Measurements from ENCODE around the gene SLC38A6.
"Not testable (repeated sequence)": the region's sequence is repeated elsewhere in the genome, so short reads cannot be mapped to it uniquely, and the experiment has no call there.

The SLC38A6 gene

DNA sequence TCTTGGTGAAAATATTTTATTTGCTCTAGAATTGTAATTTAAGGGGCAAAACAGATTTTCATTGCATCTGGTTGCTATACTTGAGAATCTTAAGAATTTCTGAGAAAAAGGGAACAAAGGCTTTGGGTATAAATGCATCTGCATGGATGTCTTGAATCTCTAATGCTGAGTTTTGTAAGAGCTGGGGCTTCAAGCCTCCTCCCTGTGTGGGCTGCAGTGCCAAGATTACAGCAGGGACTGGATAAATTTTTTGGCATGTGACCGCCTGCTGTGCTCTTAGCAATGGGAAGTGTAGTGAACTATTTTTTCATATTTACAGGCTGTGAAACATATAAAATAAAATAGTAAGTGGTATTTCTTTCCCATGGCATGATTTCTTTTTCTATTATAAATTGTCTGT is 70.0 kb downstream of the SLC38A6 start:
- DNase-seq, result no peak

DNA sequence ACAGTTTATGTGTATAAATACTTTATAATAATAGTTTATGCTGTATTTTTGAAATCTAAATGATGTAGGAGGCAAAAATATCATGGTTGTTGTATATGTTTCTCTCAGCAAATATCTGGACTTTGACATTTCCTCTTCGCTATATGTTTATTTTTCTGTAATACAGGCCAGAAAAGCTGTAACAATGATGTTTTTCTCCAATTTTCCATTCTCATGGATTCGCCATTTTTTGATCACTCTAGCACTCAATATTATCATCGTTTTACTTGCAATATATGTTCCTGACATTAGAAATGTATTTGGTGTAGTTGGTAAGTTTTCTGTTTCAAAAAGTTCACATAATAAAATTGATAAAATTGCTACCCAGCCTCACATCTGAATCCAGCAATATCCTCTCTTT is 70.6 kb downstream of the SLC38A6 start:
- no peak for DNase-seq

DNA sequence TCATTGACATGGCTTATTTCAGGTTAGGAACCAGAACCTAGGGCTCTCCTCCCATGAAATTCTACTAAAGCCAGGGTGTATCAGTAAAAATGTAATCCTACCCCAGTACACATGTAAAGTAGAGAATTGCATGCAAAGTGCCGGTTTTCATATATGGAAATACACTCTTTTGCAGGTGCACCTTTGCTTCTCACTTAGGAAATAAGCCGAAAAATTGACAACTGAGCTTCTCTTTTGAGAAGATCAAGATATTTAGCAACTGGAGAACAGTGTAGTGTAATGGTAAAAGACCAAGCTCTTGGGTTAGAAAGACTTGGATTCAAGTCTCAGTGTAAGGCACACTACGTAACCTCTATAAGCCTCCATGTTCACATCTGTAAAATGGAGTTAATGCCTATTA is 82.4 kb downstream of the SLC38A6 start:
- DNase-seq, result no peak

DNA sequence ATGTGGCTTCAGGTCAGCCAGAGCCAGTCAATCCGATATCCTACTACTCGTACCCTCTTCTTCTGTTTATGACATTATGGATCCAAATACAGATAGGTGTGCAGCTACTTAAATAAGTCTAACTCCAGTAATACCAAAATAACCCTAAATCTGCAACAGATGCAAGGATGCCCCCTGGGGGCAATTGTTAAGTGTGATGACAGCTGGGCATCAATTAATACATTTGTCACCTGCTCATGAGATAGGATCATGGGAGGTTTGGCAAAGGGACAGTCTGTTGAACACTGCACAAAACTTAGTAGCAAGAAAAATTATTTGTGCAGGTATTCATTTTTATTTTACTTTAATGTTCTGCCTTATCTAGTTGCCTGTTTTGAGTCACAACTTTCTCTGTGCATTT is 83.2 kb downstream of the SLC38A6 start:
- DNase-seq, result no peak

DNA sequence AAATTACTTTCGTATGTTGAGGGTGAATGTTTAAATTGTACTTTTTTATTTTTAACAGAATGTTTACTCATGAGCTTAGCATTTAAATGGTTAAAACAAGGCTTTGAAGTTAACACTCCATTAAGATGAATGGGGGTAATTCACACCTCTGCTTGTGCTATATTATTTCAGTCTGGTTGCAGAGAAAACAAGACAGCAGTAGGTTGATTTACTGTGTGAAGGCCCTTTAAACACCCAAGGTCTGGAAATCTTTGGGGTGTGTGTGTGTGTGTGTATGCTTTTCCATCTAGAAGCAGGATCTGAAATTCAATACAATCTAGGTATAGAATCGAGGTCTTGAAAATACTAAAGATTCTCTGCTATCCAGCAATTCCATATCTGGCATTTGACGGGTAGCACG is 83.8 kb downstream of the SLC38A6 start:
- no peak for DNase-seq

DNA sequence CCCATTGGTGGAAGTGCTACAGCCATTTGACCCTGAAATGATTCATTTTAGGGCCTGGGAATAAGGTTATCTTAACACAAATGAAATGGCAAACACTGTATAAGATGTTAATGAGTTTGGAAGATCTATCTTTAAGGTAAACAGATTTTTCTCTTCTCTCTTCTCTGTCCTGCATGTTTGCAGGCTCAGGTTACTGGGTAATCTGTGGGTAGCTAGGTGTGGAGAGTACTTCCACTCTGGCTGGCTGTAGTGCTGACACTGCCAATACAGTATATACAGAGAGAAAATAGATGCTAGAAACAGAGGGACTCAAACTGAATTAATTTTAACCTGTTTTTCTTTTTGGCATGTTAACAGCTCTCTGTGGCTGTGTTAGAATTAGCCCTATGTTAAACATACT is 84.6 kb downstream of the SLC38A6 start:
- DNase-seq, result no peak

DNA sequence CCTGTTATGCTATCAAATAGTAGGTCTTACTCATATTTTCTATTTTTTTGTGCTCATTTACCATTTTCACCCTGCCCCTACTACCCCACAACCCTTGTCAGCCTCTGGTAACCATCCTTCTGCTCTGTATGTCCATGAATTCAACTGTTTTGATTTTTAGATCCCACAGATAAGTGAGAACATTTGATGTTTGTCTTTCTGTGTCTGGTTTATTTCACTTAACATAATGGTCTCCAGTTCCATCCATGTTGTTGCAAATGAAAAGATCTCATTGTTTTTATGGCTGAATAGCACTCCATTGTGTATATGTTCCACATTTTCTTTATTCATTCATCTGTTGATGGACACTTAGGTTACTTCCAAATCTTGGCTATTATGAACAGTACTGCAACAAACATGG is 91.4 kb downstream of the SLC38A6 start:
- not testable (repeated sequence) for DNase-seq

DNA sequence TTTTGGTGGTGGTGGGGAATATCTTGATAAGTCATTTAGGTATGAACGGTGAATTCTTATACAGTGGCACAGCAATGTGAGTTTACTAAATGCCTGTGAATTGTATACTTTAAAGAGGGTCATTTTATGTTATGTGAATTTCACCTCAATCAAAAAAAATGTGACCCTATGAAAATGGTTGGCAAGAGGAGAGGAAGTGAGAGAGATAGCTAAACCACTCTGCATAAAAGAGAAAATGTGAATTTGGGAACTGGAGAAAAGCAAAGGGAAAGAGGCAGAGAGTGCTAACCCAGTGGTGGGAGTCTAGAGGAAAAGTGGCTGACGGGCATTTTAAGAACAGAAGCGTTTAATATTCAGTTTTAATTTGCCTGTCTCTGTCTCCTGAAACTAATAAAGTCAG is 93.8 kb downstream of the SLC38A6 start:
- DNase-seq, result no peak

DNA sequence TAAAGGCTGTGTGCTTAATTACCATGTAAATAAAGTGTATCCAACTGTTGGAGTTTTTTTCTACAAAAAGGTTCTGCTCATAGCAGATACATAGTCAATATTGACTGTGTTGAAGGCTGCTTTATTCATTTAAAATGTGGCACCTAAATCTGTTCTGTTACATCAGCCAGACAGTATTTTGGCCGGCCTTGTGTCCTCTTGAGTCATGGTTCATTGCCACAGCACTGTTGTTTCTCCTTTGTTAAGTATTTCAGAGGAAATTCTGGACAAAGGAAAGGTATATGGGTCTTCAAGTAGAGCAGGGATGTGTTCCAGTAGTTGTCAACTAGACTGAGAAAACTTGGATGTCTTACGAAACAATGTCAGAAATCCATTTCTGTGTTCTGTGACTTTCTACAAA is 95.5 kb downstream of the SLC38A6 start:
- DNase-seq, result no peak

DNA sequence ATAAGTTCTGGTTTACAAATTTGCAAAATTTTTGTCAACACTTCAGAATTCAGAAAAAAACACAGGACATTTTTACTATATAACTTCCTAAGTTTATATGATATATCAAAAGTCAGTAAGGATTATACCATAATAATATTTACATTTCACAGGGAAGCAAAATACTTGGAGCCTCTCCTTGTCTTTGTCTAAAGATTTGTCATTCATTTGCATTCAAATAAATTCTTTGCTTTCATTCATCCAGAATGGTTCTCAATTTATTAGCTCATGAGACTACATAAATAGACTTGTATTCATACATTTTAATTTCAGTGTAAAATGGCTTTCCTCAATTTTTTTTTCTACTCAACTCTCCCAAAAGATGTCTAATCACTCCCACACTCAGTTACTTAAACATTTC is 96.4 kb downstream of the SLC38A6 start:
- no peak for DNase-seq

DNA sequence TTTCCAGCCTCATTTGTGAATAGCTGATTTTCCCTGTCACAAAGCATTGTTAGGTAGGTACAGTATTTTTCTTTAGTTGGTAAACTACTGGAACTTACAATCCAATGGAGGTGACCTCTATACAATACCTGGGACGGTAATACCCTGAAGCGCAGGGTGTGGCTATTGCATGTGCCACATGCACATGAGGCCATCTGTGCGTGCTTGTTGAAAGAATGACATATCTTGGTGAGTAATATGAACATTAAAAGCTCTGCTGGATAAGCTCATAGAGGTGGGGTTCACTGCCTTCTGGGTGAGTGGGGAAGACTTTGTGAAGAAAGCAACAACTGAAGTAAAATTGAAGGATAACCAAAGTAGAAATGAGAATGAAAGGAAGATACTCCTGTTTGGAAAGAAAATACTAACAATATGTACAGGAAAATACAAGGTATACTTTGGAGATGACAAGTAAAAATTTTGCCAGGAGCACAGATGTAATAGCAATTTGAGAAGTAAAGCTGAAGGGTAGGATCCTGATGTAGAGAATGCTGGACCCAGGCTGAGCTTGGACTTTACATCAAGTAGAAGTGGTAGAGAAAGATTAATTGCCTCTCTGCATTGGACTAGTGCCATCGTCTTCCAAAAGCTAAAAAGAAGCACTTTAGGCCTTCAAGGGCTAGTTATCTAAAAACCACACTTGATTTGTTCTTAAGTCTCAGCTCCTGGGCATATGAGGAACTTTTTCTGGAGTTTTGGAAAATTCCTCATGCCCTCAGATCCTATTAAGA is 97.1 kb downstream of the SLC38A6 start:
- no peak for DNase-seq

DNA sequence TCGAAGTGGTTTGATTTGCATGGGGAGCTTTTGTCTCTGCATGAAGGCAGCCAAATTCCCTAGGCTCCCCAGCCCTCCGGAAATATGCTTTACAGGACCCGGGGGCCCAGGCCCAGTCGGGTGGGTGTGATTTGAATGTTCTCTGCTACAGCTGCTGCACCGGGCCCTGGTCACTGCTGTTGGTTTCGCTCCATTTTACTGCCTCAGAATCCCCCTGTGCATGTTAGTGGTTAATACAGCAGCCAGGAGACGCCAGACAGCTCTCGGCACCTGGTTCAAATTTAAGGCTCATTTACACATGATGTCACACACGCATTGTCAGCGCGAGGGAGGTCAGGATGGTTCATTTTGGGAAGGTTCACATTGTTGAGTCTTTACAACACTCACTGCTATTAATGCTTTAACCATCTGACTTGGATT is 99.6 kb downstream of the SLC38A6 start:
- no peak for DNase-seq

DNA sequence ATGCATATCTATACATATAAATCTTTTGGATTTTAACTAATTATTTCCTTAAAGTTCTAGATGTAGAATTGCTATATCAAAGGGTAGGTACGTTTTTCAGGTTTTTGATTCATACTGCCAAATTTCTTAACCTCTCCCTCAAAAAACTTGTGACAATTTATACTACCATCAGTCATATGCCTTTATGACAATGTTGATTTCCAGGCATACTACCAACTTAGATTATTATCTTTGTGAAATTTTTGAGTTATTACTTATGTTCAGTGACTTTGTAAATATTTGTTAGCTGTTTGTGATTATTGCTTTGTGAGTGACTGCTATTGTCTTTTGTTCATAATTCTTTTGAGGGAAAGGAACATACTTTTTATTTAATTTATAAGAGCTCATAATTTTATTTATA is 107.0 kb downstream of the SLC38A6 start:
- no peak for DNase-seq

DNA sequence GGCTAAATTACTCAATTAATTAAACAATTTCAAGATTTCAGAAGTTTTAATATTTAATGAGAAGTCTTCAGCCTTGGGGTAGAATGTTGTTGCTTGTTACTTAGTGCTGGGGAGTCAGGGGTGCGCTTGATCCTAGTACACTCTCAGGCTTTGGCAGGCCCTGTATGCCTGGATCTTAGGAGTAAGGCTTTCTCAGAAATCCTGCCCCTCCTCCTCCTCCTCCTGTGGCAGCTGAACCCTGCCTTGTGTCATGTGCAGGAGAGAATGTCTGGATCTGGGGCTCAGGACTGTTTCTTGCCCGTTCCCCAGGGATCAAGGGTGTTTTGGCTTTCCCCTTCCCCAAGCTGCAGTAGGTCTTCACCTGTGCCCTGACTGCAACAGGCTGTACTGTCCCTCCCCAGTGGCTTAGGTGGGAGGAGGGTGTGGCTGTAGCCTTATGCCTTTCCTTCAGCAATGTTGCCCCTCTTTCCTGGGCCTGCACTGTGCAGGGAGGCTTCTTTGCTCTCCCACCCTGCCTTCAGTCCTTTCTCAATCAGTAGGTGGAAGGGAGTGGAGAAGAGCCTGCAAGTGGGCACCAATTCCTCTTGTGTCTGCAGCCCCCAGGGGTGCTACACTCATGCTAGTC is 108.2 kb downstream of the SLC38A6 start:
- DNase-seq, result no peak

DNA sequence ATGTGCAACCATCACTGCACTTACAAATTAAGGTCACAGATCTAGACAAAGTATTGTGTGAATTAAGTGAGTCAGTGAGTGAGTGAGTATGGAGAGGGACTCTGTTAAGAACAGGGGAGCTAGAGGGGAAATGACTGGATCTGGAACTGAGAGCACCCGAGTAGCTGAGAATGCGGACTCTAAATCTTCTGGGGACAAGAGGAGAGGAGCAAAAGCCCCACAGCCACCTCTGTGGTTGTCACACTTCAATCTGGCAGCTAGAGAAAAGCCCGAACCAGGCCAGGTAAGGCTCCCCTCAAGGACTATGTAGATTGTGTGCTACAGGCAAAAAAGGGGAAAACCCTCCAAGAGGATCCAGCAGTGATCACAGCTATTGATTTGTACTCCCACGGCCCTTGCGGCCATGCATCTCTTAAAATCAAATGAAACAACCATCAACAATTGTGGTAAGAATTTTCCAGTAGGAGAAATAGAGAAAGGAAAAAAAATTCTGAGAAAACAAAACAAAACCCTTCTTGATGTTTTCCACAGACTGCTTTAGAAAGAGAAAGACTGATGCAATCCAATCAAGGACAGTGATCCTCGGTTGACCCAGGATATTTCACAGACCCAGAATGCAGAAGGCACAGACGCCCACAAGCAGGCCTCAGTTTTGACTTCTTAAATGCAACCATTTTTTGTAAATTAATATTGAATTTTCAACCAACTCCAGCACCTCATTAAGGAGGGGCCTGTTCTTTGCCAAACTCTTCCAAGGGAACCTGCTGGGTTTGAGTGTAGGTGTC is 109.6 kb downstream of the SLC38A6 start:
- no peak for DNase-seq

DNA sequence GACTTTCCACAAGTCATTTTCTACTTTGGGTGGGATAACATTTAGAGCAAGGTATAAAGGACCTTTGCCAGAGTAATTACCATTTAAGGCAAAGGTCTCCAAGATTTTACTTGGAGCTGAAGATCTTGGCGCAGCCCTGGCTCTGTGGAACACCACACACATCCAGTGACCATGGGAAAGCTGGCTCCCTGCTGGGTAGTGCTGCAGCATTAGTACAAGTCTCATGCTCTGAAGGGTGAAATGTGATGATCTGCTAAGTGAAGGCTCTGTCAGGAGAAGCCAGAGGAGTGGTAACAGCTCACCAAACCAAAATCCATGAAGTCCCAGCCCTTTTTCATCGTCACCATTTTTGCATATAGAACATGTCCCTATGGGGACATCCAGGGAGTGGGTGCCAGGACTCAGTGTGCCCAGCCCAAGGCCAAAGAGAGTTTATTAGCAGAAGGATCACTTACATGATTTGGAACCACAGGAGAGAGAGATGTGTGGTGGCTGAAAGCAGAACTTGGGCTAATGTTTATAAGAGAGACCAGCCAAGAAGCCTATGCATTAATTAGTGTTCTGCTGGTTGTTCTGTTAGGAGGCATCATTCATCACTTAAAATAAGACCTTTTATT is 110.7 kb downstream of the SLC38A6 start:
- DNase-seq, result no peak

DNA sequence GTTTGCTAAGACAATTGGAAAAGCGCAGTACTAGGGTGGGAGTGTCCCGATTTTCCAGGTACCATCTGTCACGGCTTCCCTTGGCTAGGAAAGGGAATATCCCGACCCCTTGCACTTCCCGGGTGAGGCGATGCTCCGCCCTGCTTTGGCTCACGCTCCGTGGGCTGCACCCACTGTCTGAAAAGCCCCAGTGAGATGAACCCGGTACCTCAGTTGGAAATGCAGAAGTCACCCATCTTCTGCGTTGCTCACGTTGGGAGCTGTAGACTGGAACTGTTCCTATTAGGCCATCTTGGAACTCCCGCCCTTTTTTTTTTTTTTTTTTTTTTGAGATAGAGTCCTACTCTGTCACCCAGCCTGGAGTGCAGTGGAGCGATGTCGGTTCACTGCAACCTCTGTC is 117.1 kb downstream of the SLC38A6 start:
- DNase-seq, result not testable (repeated sequence)

DNA sequence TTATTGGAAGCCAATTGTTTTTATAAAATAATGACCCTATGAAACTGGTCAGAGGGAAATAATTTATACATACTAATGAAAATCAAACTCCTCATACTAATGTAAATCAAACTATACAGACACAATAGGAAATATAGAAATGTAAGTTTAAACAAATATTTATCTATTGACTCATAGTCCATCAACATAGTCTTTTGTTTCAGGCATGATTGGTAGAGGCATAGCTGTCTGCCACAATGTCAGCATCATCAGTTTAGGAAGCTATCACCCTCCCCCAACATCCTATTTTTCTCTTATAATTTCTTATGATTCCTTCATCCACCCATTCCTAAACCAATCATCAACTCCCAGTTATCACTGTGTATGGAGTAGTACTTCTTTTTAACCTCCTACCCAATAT is 117.7 kb downstream of the SLC38A6 start:
- DNase-seq, result no peak

DNA sequence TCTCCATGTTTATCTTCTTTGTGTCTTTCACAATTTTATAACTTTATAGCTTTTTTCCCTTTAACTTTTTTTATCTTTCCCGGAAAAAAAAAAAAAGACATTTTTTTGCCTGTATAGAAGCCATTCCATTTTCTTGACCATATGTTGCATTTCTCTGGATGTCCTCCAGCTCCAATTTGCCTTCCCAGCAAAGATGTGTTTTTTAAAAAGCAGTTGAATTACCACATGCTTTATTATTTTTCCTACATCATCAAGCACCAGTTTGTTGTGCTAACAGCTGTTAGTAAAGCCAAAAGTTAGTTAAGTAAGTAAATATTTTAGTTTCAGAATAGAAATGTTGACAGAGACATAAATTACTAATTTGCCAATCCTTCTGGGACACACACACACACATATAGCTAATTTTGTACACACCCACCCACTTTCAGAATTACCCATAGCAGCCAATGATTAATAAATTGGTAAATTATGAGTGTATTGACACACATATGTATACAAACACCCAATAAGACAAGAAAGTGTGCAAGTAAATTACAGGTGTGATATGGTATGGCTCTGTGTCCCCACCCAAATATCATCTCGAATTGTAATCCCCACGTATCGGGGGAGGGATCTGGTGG is 118.3 kb downstream of the SLC38A6 start:
- DNase-seq, result no peak

DNA sequence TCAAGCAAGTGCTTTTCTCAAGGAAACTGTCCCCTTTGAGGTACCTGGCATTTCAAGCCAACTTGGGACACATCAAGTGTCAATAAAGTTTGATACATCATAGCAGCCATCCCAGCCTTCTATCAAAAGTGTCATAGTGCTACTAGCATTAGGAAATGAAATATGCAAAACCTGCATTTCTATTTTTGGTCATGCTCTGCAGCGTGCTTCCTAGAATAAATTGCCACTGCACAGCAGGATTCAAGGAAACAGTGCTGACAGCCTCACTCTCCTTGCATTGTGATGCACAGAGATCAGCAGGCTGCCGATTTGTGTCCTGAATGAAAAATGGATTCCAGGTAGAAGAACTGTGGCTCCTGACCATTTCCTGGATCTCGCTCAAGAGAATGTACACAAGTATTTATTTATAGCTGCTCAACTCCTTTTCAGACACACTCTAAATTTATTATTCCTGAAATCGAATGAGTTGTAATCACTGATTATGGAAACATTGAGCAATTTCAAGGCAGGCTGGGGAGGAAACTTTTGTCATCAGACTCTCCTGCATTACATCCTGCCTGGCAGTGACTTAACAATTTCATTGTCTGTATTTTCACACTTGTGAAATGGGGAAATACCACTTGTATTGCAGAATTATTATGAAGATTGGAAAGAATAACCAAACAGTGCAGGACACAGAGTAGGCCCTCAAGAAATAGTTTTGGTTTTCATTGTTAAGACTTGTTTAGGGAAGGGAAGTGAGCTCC is 120.9 kb downstream of the SLC38A6 start:
- no peak for DNase-seq

Measured in hypothalamus (tissue), 51 donors.